ENCODE measurements around the gene ETFDH.

ETFDH gene

DNA sequence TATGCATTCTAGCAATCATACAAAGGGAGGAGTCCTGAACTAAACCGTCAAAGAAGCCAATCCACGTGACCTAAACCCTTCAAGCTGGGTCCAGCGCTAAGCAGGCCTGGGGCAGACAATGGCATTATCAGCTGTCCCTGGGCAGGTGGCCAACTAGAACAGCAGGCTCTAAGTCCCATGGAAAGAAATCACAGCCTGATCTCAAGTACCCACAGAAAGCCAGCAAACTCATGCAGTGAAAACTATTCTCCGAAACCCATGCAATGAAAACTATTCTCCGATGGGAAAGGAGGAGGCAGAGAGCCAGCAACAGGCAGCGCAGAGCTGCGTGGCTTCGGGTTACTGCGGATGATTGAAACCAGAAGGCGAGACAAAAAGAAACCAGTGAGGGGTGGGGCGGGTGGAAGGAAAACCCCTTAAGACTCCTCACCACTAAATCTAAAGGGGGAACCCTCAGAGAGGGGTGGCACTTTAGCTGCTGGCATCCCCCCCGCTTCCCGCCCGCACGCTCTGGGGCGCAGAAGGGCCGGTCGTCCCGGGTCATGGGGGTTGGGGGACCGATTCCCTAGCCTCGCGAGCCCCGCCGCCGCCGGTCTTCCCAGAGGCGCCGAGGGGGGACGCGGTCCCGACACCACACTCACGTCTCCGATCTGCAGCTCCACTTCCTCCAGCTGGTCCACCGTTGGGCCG, 976 bp upstream of the ETFDH start:
- TF ChIP-seq, protein P1, sequence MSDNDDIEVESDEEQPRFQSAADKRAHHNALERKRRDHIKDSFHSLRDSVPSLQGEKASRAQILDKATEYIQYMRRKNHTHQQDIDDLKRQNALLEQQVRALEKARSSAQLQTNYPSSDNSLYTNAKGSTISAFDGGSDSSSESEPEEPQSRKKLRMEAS (IDR thresholded peaks at IDR 0.05; ENCODE audit: low read depth, low read length): peak; percentile 78
- TF ChIP-seq, protein P2, sequence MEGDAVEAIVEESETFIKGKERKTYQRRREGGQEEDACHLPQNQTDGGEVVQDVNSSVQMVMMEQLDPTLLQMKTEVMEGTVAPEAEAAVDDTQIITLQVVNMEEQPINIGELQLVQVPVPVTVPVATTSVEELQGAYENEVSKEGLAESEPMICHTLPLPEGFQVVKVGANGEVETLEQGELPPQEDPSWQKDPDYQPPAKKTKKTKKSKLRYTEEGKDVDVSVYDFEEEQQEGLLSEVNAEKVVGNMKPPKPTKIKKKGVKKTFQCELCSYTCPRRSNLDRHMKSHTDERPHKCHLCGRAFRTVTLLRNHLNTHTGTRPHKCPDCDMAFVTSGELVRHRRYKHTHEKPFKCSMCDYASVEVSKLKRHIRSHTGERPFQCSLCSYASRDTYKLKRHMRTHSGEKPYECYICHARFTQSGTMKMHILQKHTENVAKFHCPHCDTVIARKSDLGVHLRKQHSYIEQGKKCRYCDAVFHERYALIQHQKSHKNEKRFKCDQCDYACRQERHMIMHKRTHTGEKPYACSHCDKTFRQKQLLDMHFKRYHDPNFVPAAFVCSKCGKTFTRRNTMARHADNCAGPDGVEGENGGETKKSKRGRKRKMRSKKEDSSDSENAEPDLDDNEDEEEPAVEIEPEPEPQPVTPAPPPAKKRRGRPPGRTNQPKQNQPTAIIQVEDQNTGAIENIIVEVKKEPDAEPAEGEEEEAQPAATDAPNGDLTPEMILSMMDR (IDR thresholded peaks at IDR 0.05; ENCODE audit: low read depth, low read length): no peak
- no peak for TF ChIP-seq POLR2A (IDR thresholded peaks at IDR 0.05; ENCODE audit: extremely low read depth, insufficient read length)
- TF ChIP-seq MYC (IDR thresholded peaks at IDR 0.05; ENCODE audit: low read depth, low read length): 0 out of 2 replicates have a peak, but pooled peaks have one; percentile 30
- peak; percentile 67 for DNase-seq (ENCODE audit: low read depth)
- H3K4me3 ChIP-seq (ENCODE audit: low read depth, low read length): peak overlapping the region; percentile 96

DNA sequence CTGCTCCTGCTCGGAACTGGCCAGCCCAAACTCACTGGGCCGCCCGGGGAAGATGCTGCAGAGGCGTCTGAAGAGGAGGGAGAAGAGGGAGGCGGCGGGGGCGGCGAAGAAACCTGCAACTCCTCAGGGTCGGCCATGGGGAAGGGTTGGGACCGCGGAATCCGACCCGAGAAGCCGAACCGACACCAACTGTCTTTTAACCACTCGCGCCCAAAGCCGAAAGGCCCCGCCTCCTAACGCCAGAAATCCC, 506 bp upstream of the ETFDH start, which contains the start of gene C4orf46:
Gene C4orf46 (minus strand): TSS at position 223 of the 250 bp plus-strand sequence. CDS start 86 bp downstream, at position 137.
- no peak for DNase-seq (ENCODE audit: low read depth)
- H3K4me3 ChIP-seq (ENCODE audit: low read depth, low read length): peak within 1 kb of the TSS; percentile 96
- TF ChIP-seq, protein P2 (IDR thresholded peaks at IDR 0.05; ENCODE audit: low read depth, low read length): no peak
- TF ChIP-seq POLR2A (IDR thresholded peaks at IDR 0.05; ENCODE audit: extremely low read depth, insufficient read length): peak; percentile 49

DNA sequence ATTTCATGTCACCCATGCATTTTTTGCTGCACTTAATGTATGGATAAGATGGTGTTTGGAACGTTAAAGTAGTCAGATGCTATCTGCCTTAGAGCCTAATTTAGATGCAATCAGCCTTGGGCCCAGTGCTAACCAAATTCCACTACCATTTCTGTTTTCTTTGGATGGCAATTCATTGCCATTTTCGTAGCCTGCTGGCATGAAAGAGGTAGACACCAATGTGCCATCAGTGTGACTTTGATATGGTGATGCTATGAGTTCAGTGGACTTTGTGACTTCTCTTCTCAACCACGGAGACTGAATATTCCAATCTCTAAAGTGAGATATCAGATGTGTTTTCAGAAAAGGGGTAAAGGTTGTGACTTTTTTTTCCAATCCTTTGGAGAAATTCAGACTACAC, 1.5 kb downstream of the ETFDH start:
- DNase-seq (ENCODE audit: low read depth): no peak
- TF ChIP-seq, protein P1 (IDR thresholded peaks at IDR 0.05; ENCODE audit: low read depth, low read length): no peak
- no peak for TF ChIP-seq MYC (IDR thresholded peaks at IDR 0.05; ENCODE audit: low read depth, low read length)
- no peak for TF ChIP-seq POLR2A (IDR thresholded peaks at IDR 0.05; ENCODE audit: extremely low read depth, insufficient read length)
- TF ChIP-seq, protein P2 (IDR thresholded peaks at IDR 0.05; ENCODE audit: low read depth, low read length): no peak
- no peak overlapping the region for H3K4me3 ChIP-seq (ENCODE audit: low read depth, low read length)

DNA sequence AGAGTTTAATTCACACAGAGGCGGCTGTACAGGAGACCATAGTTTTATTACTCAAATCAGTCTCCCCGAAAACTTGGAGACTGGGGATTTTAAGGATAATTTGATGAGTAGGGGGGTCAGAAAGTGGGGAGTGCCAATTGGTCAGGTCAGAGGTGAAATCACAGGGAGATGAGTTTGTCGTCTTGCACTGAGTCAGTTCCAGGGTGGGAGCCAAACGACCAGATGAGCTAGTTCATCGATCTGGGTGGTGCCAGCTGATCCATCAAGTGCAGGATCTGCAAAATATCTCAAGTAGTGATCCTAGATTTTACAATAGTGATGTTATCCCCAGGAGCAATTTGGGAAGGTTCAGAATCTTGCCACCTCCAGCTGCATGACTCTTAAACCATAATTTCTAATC, 4.0 kb downstream of the ETFDH start:
- no peak for DNase-seq (ENCODE audit: low read depth)
- TF ChIP-seq MYC (IDR thresholded peaks at IDR 0.05; ENCODE audit: low read depth, low read length): no peak
- TF ChIP-seq, protein P2 (IDR thresholded peaks at IDR 0.05; ENCODE audit: low read depth, low read length): no peak
- TF ChIP-seq, protein P1 (IDR thresholded peaks at IDR 0.05; ENCODE audit: low read depth, low read length): no peak
- no peak for TF ChIP-seq POLR2A (IDR thresholded peaks at IDR 0.05; ENCODE audit: extremely low read depth, insufficient read length)
- no peak overlapping the region for H3K4me3 ChIP-seq (ENCODE audit: low read depth, low read length)

DNA sequence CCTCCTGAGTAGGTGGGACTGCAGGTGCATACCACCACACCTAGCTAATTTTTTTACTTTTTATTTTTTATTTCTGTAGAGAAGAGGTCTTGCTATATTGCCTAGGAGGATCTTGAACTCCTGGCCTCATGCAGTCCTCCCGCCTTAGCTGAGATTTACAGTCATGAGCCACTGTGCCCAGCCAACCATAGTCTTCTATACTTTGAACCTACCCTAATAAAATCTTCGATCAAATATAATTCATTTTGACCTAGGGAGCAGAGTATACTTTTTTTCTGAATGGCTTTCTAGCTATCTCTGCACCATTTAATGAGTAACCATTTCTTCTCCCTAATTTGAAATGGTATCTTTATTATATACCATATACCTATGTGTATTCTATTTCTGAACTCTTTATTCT, 6.7 kb downstream of the ETFDH start:
- no peak overlapping the region for H3K4me3 ChIP-seq (ENCODE audit: low read depth, low read length)
- TF ChIP-seq POLR2A (IDR thresholded peaks at IDR 0.05; ENCODE audit: extremely low read depth, insufficient read length): no peak
- TF ChIP-seq, protein P1 (IDR thresholded peaks at IDR 0.05; ENCODE audit: low read depth, low read length): no peak
- TF ChIP-seq, protein P2 (IDR thresholded peaks at IDR 0.05; ENCODE audit: low read depth, low read length): no peak
- no peak for TF ChIP-seq MYC (IDR thresholded peaks at IDR 0.05; ENCODE audit: low read depth, low read length)
- DNase-seq (ENCODE audit: low read depth): no peak

DNA sequence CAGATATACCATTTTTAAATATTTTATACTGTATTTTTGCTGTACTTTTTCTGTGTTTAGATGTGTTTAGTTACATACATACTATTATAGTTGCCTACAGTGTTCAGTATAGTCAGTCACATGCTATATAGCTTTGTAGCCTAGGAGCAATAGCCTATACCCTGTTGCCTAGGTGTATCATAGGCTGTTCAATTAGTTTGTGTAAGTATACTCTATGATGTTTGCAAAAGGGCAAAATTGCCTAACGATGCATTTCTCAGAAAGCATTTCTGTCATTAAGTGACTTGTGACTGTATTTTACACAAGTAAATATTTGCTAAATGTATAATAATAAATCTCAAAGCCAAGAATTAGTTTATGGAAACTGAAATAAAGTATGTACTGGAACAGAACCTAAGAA, 9.5 kb downstream of the ETFDH start:
- TF ChIP-seq, protein P2 (IDR thresholded peaks at IDR 0.05; ENCODE audit: low read depth, low read length): no peak
- TF ChIP-seq, protein P1 (IDR thresholded peaks at IDR 0.05; ENCODE audit: low read depth, low read length): no peak
- TF ChIP-seq POLR2A (IDR thresholded peaks at IDR 0.05; ENCODE audit: extremely low read depth, insufficient read length) (no peak), MYC (IDR thresholded peaks at IDR 0.05; ENCODE audit: low read depth, low read length) (no peak)
- no peak overlapping the region for H3K4me3 ChIP-seq (ENCODE audit: low read depth, low read length)
- DNase-seq (ENCODE audit: low read depth): no peak

All from NB4 (cell line).